Neural progenitor cell (in vitro differentiated cells): ENCODE measurements around the gene LATS1. TPM values are rescaled to one million over a fixed set of nuclear protein-coding genes. Genes with fewer than 3 reads are reported as not detected.

Experiments
- DNase-seq: peaks from one replicate; pipeline ENCODE4 v3.0.0-alpha.2; 2016; ENCODE audit warnings: low spot score
- H2AFZ ChIP-seq: fragments of 200-600 bp; sonication (generic); replicated peaks from 2 replicates; pipeline ENCODE4 v1.6.1; 2016; ENCODE audit warnings: antibody characterized with exemption
- H3F3A ChIP-seq: fragments of 200-600 bp; sonication (generic); 2 replicates; pipeline ENCODE4 v1.6.1; 2016; ENCODE audit warnings: antibody characterized with exemption, low read depth
- H3K27ac ChIP-seq: fragments of 200-600 bp; sonication (generic); 2 replicates; pipeline ENCODE4 v1.5.1; 2016; ENCODE audit warnings: mild to moderate bottlenecking
- H3K27me3 ChIP-seq: fragments of 200-600 bp; sonication (generic); 2 replicates; pipeline ENCODE4 v1.6.1; 2016; ENCODE audit warnings: mild to moderate bottlenecking, moderate library complexity
- H3K36me3 ChIP-seq: fragments of 200-600 bp; sonication (generic); 2 replicates; pipeline ENCODE4 v1.5.1; 2016
- H3K4me1 ChIP-seq: fragments of 200-600 bp; sonication (generic); 2 replicates; pipeline ENCODE4 v1.6.1; 2016; ENCODE audit warnings: mixed run types
- H3K4me2 ChIP-seq: fragments of 200-600 bp; sonication (generic); 2 replicates; pipeline ENCODE4 v1.6.1; 2016
- H3K4me3 ChIP-seq: fragments of 200-600 bp; sonication (generic); 2 replicates; pipeline ENCODE4 v1.5.1; 2016
- H3K79me2 ChIP-seq: fragments of 200-600 bp; sonication (generic); 2 replicates; pipeline ENCODE4 v1.6.1; 2016; ENCODE audit warnings: low read depth
- H3K9ac ChIP-seq: fragments of 200-600 bp; sonication (generic); 2 replicates; pipeline ENCODE4 v1.6.1; 2016
- H3K9me3 ChIP-seq: fragments of 200-600 bp; sonication (generic); 2 replicates; pipeline ENCODE4 v1.5.1; 2016; ENCODE audit warnings: low read depth
- H4K20me1 ChIP-seq: fragments of 200-600 bp; sonication (generic); 2 replicates; pipeline ENCODE4 v1.6.1; 2016; ENCODE audit warnings: low read depth
- H3K27ac Mint-ChIP-seq: 3 replicates; pipeline ENCODE4 v1.8.0; 2021; ENCODE audit warnings: mixed read lengths
- H3K27me3 Mint-ChIP-seq: 2 replicates; pipeline ENCODE4 v1.8.0; 2022; ENCODE audit warnings: low read depth, mild to moderate bottlenecking, inconsistent platforms, moderate library complexity, mixed read lengths; ENCODE audit not compliant: insufficient read depth
- H3K36me3 Mint-ChIP-seq: 3 replicates; pipeline ENCODE4 v1.8.0; 2021; ENCODE audit warnings: mixed read lengths
- H3K4me1 Mint-ChIP-seq: 3 replicates; pipeline ENCODE4 v1.8.0; 2021; ENCODE audit warnings: mixed read lengths
- H3K4me3 Mint-ChIP-seq: 3 replicates; pipeline ENCODE4 v1.8.0; 2021; ENCODE audit warnings: mild to moderate bottlenecking, moderate library complexity, mixed read lengths
- H3K9me3 Mint-ChIP-seq: 3 replicates; pipeline ENCODE4 v1.8.0; 2020; ENCODE audit warnings: mixed read lengths
- EZH2 ChIP-seq: fragments of 200-600 bp; sonication (generic); IDR thresholded peaks from 2 replicates; pipeline ENCODE4 v1.6.1; 2017; ENCODE audit warnings: antibody characterized with exemption, mild to moderate bottlenecking, moderate library complexity
- EZH2phosphoT487 ChIP-seq: fragments of 200-600 bp; sonication (generic); IDR thresholded peaks from 2 replicates; pipeline ENCODE4 v1.6.1; 2017; ENCODE audit warnings: antibody characterized with exemption
- total RNA-seq: library from RNA; depleted of rRNA; stranded (reverse); fragments of >200 nt; gene quantifications from 2 replicates; pipeline ENCODE4 v1.2.3, GENCODE V29; 2015; ENCODE audit warnings: low replicate concordance
- TF ChIP-seq, protein P1 (sequence below): fragments of 200-600 bp; sonication (generic); IDR thresholded peaks from 2 replicates; pipeline ENCODE4 v1.5.1; 2017; ENCODE audit warnings: antibody characterized with exemption, mild to moderate bottlenecking

LATS1 gene
- total RNA-seq, 1 donor from 2014 or later, result 28.0 TPM

DNA sequence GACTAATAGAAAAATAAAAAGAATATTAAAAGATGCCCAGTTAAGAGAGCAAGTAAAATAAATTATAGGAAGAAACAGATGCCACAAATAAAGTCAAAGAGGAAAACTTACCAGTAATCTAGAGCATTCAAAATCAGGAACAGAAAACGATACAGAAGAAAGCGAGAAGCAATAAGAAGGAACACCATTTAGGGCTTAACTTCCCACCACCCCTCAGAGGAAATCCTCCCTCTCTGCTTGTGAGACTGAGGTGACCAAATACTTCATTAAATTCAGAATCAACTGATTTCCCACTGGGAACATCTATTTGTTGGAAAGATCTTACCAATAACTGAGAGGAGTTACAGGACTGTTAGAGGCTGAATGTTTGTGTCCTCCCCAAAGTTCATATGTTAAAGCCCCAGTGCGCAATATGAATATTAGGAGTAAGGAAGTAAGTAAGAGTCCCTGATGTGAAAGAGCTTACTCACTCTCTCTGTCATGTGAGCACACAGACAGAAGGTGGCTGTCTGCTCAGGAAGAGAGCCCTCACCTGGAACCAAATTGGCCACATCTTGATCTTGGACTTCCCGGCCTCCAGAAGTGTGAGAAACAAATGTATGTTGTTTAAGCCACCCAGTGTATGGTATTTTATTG, 88.9 kb downstream of the LATS1 start:
- Mint-ChIP-seq H3K4me1 (no peaks in the 10 kb centered on the region), H3K36me3 (no peaks in the 10 kb centered on the region), H3K27me3 (no peaks in the 10 kb centered on the region), H3K4me3 (no peak overlapping the region), H3K9me3 (no peaks in the 10 kb centered on the region), H3K27ac (no peak overlapping the region)
- Histone ChIP-seq H3K36me3 (no peaks in the 10 kb centered on the region), H3K9ac (no peak overlapping the region), H3K4me2 (no peak overlapping the region), H3K79me2 (no peaks in the 10 kb centered on the region), H2AFZ (no peak overlapping the region), H3K4me1 (no peaks in the 10 kb centered on the region), H4K20me1 (no peaks in the 10 kb centered on the region), H3K27ac (no peak overlapping the region), H3K4me3 (no peak overlapping the region), H3K27me3 (no peaks in the 10 kb centered on the region), H3F3A (no peaks in the 10 kb centered on the region), H3K9me3 (no peaks in the 10 kb centered on the region)
- no peak for DNase-seq
- no peak for TF ChIP-seq EZH2phosphoT487
- TF ChIP-seq EZH2, result no peak
- TF ChIP-seq, protein P1, sequence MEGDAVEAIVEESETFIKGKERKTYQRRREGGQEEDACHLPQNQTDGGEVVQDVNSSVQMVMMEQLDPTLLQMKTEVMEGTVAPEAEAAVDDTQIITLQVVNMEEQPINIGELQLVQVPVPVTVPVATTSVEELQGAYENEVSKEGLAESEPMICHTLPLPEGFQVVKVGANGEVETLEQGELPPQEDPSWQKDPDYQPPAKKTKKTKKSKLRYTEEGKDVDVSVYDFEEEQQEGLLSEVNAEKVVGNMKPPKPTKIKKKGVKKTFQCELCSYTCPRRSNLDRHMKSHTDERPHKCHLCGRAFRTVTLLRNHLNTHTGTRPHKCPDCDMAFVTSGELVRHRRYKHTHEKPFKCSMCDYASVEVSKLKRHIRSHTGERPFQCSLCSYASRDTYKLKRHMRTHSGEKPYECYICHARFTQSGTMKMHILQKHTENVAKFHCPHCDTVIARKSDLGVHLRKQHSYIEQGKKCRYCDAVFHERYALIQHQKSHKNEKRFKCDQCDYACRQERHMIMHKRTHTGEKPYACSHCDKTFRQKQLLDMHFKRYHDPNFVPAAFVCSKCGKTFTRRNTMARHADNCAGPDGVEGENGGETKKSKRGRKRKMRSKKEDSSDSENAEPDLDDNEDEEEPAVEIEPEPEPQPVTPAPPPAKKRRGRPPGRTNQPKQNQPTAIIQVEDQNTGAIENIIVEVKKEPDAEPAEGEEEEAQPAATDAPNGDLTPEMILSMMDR, result no peak

DNA sequence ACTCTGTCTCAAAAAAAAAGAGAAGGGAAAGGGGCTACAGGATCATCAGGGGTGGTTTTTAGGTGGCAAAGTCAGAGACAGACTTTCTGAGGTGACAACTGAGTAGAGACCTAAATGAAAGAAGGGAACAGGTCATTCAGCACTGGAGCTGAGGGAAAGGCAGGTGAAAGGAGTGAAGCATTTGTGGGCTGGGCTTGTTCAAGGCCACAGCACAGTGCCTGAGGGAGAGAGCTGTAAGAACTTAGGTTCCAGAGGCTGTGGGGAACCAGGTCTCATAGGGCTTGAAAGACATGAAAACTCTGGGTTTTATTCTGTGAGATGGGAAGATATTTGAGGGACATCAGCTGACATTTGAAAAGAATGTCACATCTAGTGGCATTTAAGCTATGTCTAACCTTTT, 90.2 kb downstream of the LATS1 start:
- TF ChIP-seq EZH2phosphoT487, result no peak
- TF ChIP-seq EZH2, result no peak
- TF ChIP-seq, protein P1, result no peak
- no peak overlapping the region for H3K27ac ChIP-seq
- no peaks in the 10 kb centered on the region for H3K4me1 Mint-ChIP-seq
- no peaks in the 10 kb centered on the region for H3F3A ChIP-seq
- no peaks in the 10 kb centered on the region for H3K79me2 ChIP-seq
- H3K4me2 ChIP-seq, result no peak overlapping the region
- H3K4me3 Mint-ChIP-seq, result no peak overlapping the region
- H3K9ac ChIP-seq, result no peak overlapping the region
- no peak overlapping the region for H3K27ac Mint-ChIP-seq
- no peaks in the 10 kb centered on the region for H3K27me3 ChIP-seq
- no peak for DNase-seq
- no peak overlapping the region for H3K4me3 ChIP-seq
- no peaks in the 10 kb centered on the region for H3K36me3 ChIP-seq
- H3K36me3 Mint-ChIP-seq, result peaks cover 4% of the 10 kb centered on the region
- H2AFZ ChIP-seq, result no peak overlapping the region
- no peaks in the 10 kb centered on the region for H4K20me1 ChIP-seq
- H3K4me1 ChIP-seq, result no peaks in the 10 kb centered on the region
- H3K9me3 Mint-ChIP-seq, result no peaks in the 10 kb centered on the region
- H3K9me3 ChIP-seq, result no peaks in the 10 kb centered on the region
- H3K27me3 Mint-ChIP-seq, result no peaks in the 10 kb centered on the region

DNA sequence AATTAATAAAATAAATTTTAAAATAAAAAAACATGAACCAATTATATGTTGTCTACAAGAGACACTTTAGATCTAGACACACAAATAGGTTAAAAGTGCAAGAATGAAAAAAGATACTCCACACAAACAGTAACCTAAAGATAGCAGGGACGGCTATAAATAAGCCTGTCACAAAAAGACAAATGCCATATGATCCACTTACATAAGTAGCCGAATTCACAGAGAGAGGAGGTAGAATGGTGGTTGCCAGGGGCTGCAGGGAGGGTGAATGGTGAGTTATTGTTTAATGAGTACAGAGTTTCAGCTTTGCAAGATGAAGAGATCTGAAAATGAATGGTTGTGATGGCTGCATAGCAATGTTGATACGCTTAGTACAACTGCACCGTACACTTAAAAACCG, 102.1 kb downstream of the LATS1 start:
- H3F3A ChIP-seq, result no peaks in the 10 kb centered on the region
- H3K36me3 ChIP-seq, result no peaks in the 10 kb centered on the region
- Mint-ChIP-seq H3K9me3 (peaks cover 7% of the 10 kb centered on the region), H3K27ac (no peak overlapping the region), H3K4me1 (peaks cover 3% of the 10 kb centered on the region), H3K4me3 (no peak overlapping the region), H3K27me3 (no peaks in the 10 kb centered on the region), H3K36me3 (peaks cover 15% of the 10 kb centered on the region)
- H3K9me3 ChIP-seq, result no peaks in the 10 kb centered on the region
- no peak overlapping the region for H3K4me3 ChIP-seq
- H2AFZ ChIP-seq, result no peak overlapping the region
- H3K4me1 ChIP-seq, result peaks cover 9% of the 10 kb centered on the region
- no peaks in the 10 kb centered on the region for H4K20me1 ChIP-seq
- H3K27me3 ChIP-seq, result no peaks in the 10 kb centered on the region
- TF ChIP-seq EZH2phosphoT487 (no peak), EZH2 (no peak)
- TF ChIP-seq, protein P1, result no peak
- DNase-seq, result no peak
- no peak overlapping the region for H3K4me2 ChIP-seq
- no peak overlapping the region for H3K27ac ChIP-seq
- H3K79me2 ChIP-seq, result no peaks in the 10 kb centered on the region
- H3K9ac ChIP-seq, result no peak overlapping the region
